Uterus (tissue), 2 donors: ENCODE results near the gene RRBP1.

ENCODE experiments used
- POLR2A ChIP-seq, 2 donors: fragments of 450-650 bp; IDR thresholded peaks; one replicate each; pipeline ENCODE4 v1.6.1; 2016; ENCODE audit warnings: antibody characterized with exemption in 2 of 2, mild to moderate bottlenecking in 1 of 2, moderate library complexity in 1 of 2
- TF ChIP-seq, protein P1 (sequence below), 4 experiments: fragments of 200-600 bp in 2 of 4; fragments of 450-650 bp in 2 of 4; sonication (generic) in 2 of 4; IDR thresholded peaks; one replicate each; pipeline ENCODE4 v1.5.1; 2016 to 2019; ENCODE audit warnings: antibody characterized with exemption in 4 of 4, mild to moderate bottlenecking in 2 of 4, moderate library complexity in 1 of 4

DNA sequence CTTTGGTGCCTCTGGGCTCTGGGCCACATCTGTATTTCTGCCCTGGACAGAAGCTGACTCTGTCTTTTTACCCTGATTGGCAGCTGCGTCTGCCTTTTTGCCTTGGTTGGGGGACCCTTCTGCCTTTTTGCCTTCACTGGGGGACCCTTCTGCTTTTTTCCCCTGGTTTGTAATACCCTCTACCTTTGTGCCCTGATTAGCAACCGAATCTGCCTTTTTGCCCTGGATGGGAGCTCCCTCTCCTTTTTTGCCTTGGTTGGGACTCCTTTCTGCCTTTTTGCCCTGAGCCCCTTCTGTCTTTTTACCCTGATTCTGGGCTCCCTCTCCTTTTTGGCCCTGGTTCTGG, 23.4 kb downstream of the RRBP1 start:
- TF ChIP-seq, protein P1, sequence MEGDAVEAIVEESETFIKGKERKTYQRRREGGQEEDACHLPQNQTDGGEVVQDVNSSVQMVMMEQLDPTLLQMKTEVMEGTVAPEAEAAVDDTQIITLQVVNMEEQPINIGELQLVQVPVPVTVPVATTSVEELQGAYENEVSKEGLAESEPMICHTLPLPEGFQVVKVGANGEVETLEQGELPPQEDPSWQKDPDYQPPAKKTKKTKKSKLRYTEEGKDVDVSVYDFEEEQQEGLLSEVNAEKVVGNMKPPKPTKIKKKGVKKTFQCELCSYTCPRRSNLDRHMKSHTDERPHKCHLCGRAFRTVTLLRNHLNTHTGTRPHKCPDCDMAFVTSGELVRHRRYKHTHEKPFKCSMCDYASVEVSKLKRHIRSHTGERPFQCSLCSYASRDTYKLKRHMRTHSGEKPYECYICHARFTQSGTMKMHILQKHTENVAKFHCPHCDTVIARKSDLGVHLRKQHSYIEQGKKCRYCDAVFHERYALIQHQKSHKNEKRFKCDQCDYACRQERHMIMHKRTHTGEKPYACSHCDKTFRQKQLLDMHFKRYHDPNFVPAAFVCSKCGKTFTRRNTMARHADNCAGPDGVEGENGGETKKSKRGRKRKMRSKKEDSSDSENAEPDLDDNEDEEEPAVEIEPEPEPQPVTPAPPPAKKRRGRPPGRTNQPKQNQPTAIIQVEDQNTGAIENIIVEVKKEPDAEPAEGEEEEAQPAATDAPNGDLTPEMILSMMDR (IDR thresholded peaks at IDR 0.05): no peak
- no peak for TF ChIP-seq POLR2A (IDR thresholded peaks at IDR 0.05)
